Measurements from ENCODE around the gene FOXA1.

DNA sequence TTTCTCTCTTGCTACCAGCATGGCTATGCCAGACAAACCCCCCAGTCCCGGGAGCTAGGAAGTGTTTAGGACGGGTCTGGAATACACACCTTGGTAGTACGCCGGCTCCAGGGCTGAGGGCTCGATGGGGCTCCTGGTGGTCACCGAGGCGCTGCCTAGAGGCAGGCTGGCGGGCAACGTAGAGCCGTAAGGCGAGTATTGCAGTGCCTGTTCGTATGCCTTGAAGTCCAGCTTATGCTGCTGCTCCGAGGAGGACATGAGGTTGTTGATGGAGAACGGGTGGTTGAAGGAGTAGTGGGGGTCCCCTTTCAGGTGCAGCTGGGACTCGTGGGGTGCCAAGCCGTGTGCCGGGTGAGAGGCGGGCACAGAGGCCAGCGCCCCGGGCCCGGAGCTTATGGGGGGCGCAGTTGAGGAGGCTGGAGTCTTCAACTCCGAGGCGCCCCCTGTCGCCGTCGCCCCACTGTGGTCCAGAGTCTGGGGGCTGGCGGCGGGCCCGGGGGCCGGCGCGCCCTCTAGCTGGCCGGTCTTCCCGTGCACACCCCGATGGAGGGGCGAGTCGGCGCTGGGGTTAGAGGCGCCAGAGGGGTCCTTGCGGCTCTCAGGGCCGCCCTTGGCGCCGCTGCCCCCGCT, 3.6 kb downstream of the FOXA1 start:
- TF ChIP-seq CTCF (IDR thresholded peaks at IDR 0.05), result no peak
- TF ChIP-seq POLR2A (IDR thresholded peaks at IDR 0.05), result no peak

Measured in heart left ventricle (tissue), 13 donors.